ENCODE results near the gene CSF1.
"Not testable (repeated sequence)": the region's sequence is repeated elsewhere in the genome, so short reads cannot be mapped to it uniquely, and the experiment has no call there.

Gene CSF1, protein sequence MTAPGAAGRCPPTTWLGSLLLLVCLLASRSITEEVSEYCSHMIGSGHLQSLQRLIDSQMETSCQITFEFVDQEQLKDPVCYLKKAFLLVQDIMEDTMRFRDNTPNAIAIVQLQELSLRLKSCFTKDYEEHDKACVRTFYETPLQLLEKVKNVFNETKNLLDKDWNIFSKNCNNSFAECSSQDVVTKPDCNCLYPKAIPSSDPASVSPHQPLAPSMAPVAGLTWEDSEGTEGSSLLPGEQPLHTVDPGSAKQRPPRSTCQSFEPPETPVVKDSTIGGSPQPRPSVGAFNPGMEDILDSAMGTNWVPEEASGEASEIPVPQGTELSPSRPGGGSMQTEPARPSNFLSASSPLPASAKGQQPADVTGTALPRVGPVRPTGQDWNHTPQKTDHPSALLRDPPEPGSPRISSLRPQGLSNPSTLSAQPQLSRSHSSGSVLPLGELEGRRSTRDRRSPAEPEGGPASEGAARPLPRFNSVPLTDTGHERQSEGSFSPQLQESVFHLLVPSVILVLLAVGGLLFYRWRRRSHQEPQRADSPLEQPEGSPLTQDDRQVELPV

DNA sequence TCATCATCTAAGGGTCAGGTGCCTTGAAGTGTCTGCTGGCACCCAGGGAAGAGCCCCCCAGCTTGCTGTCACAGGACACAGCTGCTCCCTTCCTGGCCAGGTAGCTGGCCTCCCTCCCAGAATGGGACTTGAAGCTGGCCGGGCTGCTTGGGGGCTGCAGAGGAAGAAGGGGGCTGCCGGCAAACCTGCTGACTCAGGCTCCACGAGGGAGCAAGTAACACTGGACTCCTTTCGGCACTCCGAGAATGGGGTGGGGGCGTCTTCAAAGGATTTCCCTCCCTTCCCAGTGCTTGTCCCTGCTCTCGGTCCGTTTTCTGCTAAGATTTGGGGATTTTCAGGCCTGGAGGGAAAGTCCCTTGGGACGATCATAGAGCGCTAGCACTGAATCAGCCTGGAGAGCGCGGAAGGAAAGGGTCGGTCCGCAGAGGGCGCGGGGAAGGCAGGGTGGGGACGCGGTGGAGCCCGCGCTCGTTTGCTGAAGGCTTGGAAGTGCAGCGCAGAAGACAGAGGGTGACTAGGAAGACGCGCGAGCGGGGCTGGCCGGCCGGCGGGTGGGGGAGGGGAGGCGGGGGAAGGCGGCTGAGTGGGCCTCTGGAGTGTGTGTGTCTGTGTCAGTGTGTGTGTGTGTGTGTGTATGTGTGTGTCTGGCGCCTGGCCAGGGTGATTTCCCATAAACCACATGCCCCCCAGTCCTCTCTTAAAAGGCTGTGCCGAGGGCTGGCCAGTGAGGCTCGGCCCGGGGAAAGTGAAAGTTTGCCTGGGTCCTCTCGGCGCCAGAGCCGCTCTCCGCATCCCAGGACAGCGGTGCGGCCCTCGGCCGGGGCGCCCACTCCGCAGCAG is at the start of gene CSF1:
Gene CSF1, plus strand, starts transcription at position 727 of the 840 bp plus-strand sequence. CDS start 175 bp downstream, outside the sequence.
- peak; percentile 57 for ATAC-seq (ENCODE audit: insufficient read depth, low read depth)
- Histone ChIP-seq H3K9ac (ENCODE audit: low read depth, low read length) (peak within 1 kb of the TSS; percentile 64), H3K27me3 (ENCODE audit: insufficient read depth, low read length, poor library complexity) (peaks cover 2% of the 10 kb centered on the region), H3K79me2 (ENCODE audit: insufficient read depth, low read length) (peaks cover 40% of the 10 kb centered on the region), H3K36me3 (ENCODE audit: insufficient read depth, low read length) (no peaks in the 10 kb centered on the region), H3K4me1 (ENCODE audit: insufficient read depth, low read length) (peaks cover 64% of the 10 kb centered on the region), H3K4me3 (ENCODE audit: low read depth in 1 of 2, low read length in 2 of 2) (peak within 1 kb of the TSS; percentile 23 to 66; a peak in 3 of 4 replicates), H4K20me1 (ENCODE audit: insufficient read depth, low read length) (no peaks in the 10 kb centered on the region), H2AFZ (ENCODE audit: low read depth, low read length) (peak within 1 kb of the TSS; percentile 52), H3K4me2 (ENCODE audit: insufficient read depth, low read length) (peak within 1 kb of the TSS; percentile 72), H3K9me3 (ENCODE audit: insufficient read depth, low read length, severe bottlenecking) (no peaks in the 10 kb centered on the region), H3K27ac (ENCODE audit: low read length) (peak within 1 kb of the TSS; percentile 70)
- TF ChIP-seq, protein P1, sequence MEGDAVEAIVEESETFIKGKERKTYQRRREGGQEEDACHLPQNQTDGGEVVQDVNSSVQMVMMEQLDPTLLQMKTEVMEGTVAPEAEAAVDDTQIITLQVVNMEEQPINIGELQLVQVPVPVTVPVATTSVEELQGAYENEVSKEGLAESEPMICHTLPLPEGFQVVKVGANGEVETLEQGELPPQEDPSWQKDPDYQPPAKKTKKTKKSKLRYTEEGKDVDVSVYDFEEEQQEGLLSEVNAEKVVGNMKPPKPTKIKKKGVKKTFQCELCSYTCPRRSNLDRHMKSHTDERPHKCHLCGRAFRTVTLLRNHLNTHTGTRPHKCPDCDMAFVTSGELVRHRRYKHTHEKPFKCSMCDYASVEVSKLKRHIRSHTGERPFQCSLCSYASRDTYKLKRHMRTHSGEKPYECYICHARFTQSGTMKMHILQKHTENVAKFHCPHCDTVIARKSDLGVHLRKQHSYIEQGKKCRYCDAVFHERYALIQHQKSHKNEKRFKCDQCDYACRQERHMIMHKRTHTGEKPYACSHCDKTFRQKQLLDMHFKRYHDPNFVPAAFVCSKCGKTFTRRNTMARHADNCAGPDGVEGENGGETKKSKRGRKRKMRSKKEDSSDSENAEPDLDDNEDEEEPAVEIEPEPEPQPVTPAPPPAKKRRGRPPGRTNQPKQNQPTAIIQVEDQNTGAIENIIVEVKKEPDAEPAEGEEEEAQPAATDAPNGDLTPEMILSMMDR (IDR thresholded peaks at IDR 0.05; ENCODE audit: borderline replicate concordance, extremely low read depth, low read length, poor library complexity, severe bottlenecking): no peak
- no peak for TF ChIP-seq EZH2 (IDR thresholded peaks at IDR 0.05; ENCODE audit: borderline replicate concordance, low read depth, low read length, severe bottlenecking)
- peak; percentile 55 for DNase-seq

DNA sequence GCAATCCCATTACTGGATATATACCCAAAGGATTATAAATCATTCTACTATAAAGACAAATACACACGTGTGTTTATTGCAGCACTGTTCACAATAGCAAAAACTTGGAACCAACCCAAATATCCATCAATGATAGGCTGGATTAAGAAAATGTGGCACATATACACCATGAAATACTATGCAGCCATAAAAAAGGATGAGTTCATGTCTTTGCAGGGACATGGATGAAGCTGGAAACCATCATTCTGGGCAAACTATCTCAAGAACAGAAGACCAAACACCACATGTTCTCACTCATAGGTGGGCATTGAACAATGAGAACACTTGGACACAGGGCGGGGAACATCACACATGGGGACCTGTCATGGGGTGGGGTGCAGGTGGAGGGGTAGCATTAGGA is 49.0 kb upstream of the CSF1 start:
- not testable (repeated sequence) for H3K4me3 ChIP-seq (ENCODE audit: low read depth in 1 of 2, low read length in 2 of 2); H3K79me2 ChIP-seq (ENCODE audit: insufficient read depth, low read length); H3K4me2 ChIP-seq (ENCODE audit: insufficient read depth, low read length); H4K20me1 ChIP-seq (ENCODE audit: insufficient read depth, low read length); H3K4me1 ChIP-seq (ENCODE audit: insufficient read depth, low read length); H3K36me3 ChIP-seq (ENCODE audit: insufficient read depth, low read length); H3K9ac ChIP-seq (ENCODE audit: low read depth, low read length); H3K27ac ChIP-seq (ENCODE audit: low read length); ATAC-seq (ENCODE audit: insufficient read depth, low read depth); H3K27me3 ChIP-seq (ENCODE audit: insufficient read depth, low read length, poor library complexity); DNase-seq; H2AFZ ChIP-seq (ENCODE audit: low read depth, low read length); H3K9me3 ChIP-seq (ENCODE audit: insufficient read depth, low read length, severe bottlenecking)

DNA sequence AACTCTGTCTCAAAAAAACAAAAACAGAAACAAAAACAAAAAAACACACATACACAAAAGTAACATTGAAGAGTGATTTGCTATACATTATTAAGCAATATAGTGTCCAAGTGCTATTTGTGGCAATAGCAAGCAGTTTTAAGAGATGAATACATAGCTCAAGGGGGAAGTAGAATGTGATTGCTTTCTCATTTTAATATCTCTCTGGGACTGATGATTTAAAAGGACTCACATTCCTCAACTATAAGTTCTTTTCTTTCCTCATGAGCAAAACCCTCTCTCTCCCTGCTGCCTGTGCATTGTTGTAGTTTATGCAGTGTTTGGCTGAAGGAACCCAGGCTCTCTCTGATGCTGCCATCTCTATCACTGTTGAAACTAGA is 47.0 kb upstream of the CSF1 start:
- no peaks in the 10 kb centered on the region for H3K9me3 ChIP-seq (ENCODE audit: insufficient read depth, low read length, severe bottlenecking)
- H3K4me2 ChIP-seq (ENCODE audit: insufficient read depth, low read length): peak overlapping the region; percentile 35; the same call in 1 of the 2 replicates
- ATAC-seq (ENCODE audit: insufficient read depth, low read depth) (peak; percentile 24; the same call in 1 of the 3 replicates), DNase-seq (no peak)
- H3K79me2 ChIP-seq (ENCODE audit: insufficient read depth, low read length): no peaks in the 10 kb centered on the region
- H4K20me1 ChIP-seq (ENCODE audit: insufficient read depth, low read length): no peaks in the 10 kb centered on the region
- no peak overlapping the region; the same call in 1 of the 2 replicates for H3K27ac ChIP-seq (ENCODE audit: low read length)
- H3K9ac ChIP-seq (ENCODE audit: low read depth, low read length): no peak overlapping the region
- no peaks in the 10 kb centered on the region for H3K36me3 ChIP-seq (ENCODE audit: insufficient read depth, low read length)
- no peak overlapping the region for H3K4me3 ChIP-seq (ENCODE audit: low read depth in 1 of 2, low read length in 2 of 2)
- peaks cover 5% of the 10 kb centered on the region; the same call in 1 of the 2 replicates for H3K4me1 ChIP-seq (ENCODE audit: insufficient read depth, low read length)
- H3K27me3 ChIP-seq (ENCODE audit: insufficient read depth, low read length, poor library complexity): no peaks in the 10 kb centered on the region
- no peak overlapping the region for H2AFZ ChIP-seq (ENCODE audit: low read depth, low read length)
- no peak for TF ChIP-seq EZH2 (IDR thresholded peaks at IDR 0.05; ENCODE audit: borderline replicate concordance, low read depth, low read length, severe bottlenecking)
- TF ChIP-seq, protein P1 (IDR thresholded peaks at IDR 0.05; ENCODE audit: borderline replicate concordance, extremely low read depth, low read length, poor library complexity, severe bottlenecking): no peak
